ENCODE measurements around the gene CHRNA10.

Gene CHRNA10

GRCh38 chr11:3671334-3672254 lies at the start of gene CHRNA10:
TSS of gene CHRNA10 (minus strand) at chr11:3671384. CDS start at chr11:3671312, 72 bp downstream.
- no peak for DNase-seq

DNA sequence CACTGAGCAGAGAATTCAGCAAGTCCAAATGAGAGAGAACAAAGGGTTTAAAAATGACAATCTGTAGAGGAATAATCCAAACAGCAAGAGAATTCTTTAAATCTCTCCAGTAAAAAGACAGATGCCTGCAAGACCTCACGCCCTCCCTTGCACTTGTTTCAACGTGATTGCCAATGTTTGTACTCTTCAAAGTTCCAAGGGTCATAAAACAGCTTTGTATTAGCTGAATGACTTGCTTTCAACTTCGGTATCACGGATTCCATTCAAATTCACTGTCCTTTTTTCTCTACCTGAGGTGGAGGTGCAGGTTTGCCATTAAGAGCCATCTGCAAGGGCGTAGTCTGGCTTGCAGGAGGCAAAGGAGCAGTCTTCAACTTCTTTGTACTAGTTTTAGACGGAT lies 41.1 kb upstream of the CHRNA10 start:
- DNase-seq: no peak

DNA sequence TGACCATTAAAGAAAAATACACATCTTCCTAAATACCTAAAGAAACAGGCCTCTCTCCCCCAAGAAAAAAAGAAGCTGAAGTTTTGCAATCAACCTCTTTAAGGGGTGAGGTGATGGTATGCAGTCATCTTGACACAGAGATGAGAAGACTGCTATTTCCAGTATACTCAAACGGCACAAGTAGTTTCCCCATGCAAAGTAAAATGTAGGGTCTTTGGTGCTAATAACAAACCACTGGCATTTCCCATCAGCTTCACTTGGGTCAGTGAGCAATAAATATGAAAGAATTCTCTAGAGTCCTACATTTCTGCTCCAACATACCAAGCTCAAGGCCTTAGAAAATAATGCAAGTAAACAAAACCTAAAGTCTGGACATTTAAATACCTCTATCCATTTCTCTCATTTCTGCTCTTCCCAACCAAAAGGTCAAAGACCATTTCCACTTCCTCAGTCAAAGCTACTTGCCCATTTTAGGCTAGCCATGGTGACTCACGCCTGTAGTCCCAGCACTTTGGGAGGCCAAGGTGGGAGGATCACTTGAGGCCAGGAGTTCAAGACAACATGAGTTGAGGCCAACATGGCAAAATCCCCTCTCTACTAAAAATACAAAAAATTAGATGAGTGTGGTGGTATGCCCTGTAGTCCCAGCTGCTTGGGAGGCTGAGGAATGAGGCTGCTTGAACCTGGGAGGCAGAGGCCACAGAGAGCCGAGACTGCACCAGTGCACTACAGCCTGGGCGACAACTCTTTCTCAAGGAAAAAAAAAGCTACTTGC lies 39.5 kb upstream of the CHRNA10 start:
- DNase-seq: no peak

- DNase-seq: no peak
Observed at GRCh38 chr11:3709977-3710376, 38.8 kb upstream of the CHRNA10 start.

DNA sequence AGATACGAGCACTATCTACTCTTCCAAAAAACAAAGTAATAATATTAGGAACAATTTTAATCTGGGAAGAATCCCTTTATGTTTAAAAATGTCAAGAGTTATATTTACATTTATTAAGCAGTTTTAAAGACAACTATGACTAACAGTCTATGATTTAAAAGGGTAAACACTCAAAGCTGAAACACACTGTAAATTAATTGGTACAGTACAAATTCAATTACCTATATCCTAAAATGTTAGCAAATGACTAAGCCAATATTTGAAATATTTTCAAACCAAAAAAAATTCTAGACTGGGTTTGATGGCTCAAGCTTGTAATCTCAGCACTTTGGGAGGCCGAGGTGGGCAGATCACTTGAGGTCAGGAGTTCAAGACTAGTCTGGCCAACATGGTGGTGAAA lies 36.0 kb upstream of the CHRNA10 start:
- DNase-seq: no peak

GRCh38 chr11:3703383-3703782 lies 32.2 kb upstream of the CHRNA10 start:
- no peak for DNase-seq

GRCh38 chr11:3700910-3701309 lies 29.7 kb upstream of the CHRNA10 start:
- DNase-seq: no peak

DNA sequence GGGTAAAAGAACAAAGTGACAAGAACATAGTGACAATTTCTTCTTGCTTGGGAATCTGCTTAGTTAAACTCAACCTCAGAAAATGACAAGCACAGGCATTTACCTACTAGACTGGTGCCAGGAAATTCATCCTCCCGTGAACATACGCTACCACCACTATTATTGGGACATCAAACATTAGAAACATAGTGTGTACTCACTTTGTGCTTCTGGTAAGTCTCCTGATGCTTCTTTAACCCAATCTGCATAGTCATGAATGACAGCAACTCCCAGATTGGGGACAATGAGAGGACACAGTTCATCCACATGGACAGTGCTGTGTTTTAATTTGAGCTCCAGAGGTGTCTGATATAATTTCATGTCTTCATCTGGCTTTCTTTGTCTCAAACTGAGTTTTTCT lies 29.2 kb upstream of the CHRNA10 start:
- no peak for DNase-seq

DNA sequence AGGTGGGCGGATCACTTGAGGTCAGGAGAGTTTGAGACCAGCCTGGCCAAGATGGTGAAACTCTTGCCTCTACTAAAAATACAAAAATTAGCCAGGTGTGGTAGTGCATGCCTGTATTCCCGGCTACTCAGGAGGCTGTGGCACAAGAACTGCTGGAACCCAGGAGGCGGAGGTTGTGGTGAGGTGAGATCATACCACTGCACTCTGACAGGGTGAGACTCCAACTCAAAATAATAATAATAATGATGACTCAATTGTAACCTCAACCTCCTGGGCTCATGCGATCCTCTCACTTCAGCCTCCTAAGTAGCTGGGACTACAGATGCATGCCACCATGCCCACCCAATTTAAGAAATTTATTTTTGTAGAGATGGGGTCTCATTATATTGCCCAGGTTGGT lies 15.6 kb upstream of the CHRNA10 start:
- DNase-seq: no peak

DNA sequence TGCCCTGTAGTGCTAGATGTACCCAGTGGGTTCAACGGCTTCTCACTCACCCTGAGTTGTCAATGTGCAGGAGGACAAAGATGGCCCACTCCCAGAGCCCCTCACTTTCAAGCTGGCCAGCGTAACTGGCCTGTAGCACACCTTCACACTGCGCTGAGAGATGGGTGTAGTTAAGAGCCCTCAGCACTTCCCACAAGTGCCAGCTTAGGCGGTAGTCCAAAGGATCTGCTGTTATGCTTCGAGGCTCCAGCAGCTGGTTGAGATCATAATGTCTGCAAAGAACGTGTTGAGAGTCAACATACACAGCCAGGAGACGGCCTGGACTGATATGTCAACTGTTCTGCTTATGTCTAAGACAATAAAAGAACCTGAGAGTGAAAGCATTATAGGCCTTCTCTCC lies 14.7 kb upstream of the CHRNA10 start:
- no peak for DNase-seq

DNA sequence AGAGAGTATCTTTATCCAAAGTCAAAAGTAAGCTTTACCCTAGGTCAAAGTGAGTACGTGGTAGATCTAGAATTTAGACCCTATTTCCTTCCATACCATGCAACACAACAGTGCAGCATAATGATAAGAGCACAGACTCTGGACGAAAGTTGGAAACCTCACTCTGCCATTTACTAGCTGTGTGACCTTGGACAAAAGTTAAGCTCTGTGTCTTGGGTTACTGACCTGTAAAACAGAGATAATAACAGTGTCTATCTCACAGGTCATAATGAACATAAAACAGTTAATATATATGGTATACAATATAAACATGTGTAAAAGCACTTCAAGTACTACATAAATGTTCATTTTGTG lies 13.6 kb upstream of the CHRNA10 start:
- DNase-seq: no peak

DNA sequence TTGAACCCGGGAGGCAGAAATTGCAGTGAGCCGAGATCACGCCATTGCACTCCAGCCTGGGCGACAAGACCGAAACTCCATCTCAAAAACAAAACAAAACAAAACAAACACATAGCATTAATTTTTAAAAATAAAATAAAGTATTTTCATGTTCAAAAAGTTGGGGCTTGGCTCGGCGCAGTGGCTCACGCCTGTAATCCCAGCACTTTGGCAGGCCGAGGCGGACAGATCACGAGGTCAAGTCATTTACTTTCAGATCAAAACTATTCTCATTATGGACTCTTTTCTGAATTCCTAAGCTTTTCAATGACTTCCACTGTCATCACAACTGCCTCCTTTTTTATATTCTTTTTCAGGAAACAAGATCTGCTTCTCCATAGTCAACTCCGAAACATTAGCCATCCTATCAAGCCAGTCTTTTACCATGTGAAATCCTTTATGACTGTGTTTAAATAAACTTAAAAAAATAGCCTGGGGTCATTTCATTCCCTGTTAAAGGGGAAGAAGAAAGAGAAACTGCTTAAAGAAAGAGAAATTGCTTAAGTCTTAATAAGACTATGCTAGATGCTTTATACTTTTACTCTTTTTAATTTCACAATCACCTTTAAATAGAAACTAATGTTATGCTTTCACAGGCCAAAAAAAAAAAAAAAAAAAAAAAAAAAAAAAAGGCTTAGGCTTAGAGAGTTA lies 13.1 kb upstream of the CHRNA10 start:
- no peak for DNase-seq

DNA sequence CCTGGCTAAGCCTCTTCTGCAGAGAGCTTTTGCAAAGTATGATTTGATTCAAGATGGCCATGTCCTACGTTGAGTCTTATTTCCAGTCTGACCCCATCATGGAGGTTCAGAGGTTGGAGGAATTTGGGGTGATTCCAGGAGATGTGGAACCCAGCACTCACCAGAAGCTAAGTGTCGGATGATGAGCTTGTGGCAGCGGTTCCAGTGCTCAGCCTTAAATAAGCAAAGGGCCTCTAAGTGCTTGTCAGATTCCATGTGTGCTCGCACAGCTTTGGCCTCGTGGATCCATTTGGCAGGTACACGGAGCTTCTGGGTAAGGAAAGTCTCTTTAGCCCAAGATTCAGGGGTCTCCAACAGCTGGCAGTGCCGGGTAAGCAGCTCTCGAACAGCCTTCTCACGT lies 11.9 kb upstream of the CHRNA10 start:
- DNase-seq: no peak

DNA sequence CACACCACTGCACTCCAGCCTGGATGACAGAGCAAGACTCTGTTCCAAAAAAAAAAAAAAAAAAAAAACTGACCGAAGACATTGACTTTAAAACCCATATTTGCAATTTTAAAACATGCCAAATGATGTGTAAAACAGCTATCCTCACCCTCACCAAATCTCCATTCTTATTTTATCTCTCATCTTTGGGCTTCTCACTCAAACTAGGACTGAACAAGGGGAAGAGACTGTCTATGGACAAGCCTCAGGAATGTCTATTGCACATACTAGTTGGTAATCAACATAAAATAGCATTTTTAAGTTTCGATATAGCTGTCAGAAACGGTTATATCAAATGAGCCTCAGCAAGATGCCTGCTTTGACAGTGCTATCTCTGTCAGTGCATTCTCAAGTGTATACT lies 7.9 kb upstream of the CHRNA10 start:
- DNase-seq: no peak

DNA sequence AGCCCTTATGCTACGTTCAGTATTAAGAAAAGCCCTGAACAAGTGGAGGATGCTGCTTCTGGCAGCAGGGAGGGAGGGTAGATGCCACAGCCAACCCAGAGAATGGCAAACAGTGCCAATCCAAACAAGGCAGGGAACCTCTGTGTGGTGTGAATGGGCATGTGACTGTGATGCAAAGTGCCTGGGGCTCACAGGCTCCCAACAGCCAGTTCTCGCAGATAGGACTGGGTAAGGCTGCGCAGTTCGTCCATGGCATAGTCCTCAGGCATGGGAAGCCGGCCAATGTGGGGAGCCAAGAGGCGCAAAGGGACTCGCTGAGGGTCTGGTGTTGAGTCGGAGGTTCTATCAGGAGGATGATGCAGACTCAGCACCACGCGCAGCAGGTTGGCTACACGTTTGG lies 4.8 kb upstream of the CHRNA10 start:
- no peak for DNase-seq

GRCh38 chr11:3674189-3674588 lies 3.0 kb upstream of the CHRNA10 start:
- DNase-seq: no peak

GRCh38 chr11:3669742-3670183 lies 1.4 kb downstream of the CHRNA10 start:
- no peak for DNase-seq

DNA sequence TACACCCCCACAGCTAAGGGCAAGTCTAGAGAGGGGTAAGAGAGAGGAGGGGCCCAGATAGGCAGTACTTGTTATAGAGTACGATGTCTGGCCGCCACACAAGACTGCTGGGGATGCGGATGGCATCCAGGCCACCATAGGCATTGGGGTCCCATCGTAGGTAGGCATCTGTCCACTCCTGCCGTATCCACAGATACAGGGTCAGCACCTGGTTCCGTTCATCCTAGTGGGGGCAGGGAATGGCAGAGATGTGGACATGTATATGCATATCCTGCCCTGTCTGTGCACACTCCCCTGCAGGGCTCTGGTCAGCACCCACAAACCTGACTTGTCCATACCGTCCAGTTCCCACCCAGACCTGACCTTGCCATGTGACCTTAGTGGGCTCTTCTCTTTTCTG lies 2.1 kb downstream of the CHRNA10 start:
- DNase-seq: no peak

DNA sequence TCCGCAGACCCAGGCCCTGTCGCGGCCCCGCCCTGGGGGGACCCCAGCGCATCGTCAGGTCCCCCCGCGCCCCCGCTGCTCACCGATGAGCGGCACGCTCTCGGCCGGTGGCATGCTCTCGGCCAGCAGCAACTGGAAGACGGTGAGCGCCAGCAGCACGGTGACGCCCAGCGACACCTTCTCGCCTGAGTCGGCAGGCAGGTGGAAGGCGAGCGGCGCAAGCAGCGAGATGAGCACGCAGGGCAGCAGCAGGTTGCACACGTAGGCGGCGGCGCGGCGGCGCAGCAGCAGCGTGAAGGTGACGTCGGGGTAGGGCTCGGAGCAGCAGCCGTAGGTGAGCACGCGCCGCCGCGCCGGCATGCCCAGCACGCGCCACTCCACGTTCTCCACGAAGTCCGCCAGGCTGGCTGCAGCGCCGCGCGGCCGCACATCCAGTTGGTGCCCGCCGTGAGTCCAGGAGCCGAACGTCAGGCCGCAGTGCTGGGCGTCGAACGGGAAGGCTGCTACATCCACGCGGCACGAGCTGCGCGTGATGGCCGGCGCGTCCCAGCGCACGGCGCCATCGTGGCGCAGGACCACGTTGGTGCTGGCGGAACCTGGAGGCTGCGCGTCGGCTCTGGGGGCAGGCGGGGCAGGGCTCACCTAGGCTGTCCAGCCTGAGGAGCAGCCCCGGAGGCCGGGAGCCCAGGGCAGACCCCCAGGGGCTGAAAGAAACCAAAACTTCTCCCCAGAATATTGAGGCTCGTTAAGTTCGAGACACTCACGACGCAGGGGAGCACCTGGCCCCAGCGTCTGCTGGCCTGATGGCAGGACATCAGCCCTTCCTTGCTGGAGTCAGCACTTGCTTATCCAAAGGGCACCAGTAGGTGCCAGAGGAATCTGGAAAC lies 3.8 kb downstream of the CHRNA10 start:
- no peak for DNase-seq

DNA sequence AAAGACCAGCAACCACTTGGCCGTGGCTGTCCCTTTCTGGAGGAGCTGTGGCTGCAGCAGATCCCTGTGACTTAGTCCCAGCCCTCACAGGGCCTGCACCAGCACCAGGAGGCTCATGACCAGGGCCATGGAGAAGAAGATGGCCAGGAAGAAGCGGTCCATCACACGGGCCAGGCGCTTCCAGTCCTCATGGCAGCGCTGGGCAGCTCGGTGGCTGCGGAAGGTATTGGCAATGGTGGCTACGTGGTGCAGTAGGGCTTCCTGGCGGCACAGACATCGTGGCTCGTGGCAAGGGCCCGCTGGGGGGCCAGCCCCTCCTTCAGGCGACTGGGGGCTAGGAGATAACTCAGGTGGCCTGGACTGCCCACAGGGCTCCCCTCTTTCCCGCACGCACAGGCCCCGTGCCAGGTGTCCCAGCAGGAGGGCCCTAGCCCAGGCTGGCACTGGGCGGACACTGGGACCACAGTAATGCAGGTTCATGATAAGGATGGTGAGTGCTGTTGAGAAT lies 5.1 kb downstream of the CHRNA10 start:
- no peak for DNase-seq

DNA sequence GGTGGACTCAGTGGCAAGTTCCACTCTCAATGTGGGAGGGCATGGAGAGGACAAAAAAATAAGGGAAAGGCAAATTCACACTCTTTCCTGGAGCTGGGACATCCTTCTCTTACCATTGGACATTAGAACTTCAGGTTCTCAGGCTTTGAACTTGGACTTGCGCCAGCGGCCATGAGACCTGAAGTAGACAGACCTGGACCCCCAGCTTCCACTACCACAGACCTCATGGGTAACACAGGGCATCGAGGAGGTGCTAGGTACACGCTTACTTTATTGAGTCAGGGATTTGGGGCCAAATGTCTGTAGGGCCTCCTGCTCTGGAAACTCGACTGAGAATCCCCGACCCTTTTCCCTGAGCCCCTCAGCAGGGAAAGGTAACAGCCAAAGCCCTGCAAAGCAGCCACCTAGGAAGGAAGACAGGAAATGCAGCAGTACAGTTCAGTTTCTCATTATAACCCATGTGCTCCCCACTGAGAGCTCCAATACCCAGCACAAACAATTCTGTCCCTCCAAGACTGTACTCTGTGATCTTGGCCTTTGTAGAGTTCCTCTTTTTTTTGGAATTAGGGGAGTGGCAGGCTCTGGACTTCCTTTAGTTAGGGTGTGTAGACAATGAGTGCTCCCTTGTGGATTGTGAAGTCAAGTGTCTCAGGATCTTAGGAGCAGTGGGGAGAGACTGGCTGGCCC lies 5.7 kb downstream of the CHRNA10 start:
- DNase-seq: no peak
